ENCODE data around the gene MRPL12.

DNA sequence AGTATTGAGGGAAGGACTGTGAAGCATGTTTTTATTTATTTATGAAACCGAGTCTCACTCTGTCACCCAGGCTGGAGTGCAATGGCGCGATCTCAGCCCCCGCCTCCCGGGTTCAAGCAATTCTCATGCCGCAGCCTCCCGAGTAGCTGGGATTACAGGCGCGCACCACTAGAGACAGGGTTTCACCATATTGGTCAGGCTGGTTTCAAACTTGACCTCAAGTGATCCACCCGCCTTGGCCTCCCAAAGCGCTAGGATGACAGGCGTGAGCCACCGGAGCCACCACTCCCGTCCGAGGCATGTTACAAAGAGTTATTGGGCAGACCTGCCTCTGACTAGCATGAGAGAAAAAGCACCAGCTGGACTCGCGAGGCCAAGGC lies 3.1 kb downstream of the MRPL12 start:
- no peak for TF ChIP-seq RAD21 (IDR thresholded peaks at IDR 0.05 in 1 of 2, conservative IDR thresholded peaks at IDR 0.05 in 1 of 2; ENCODE audit: low read depth in 2 of 2, low read length in 2 of 2)
- no peak for TF ChIP-seq POLR2A (IDR thresholded peaks at IDR 0.05; ENCODE audit: control extremely low read depth in 1 of 2, low read depth in 2 of 2, low read length in 2 of 2)
- no peak for TF ChIP-seq CTCF (IDR thresholded peaks at IDR 0.05; ENCODE audit: control extremely low read depth in 1 of 3, insufficient read depth in 1 of 3, low read depth in 1 of 3, low read length in 3 of 3)
- TF ChIP-seq CHD1 (IDR thresholded peaks at IDR 0.05; ENCODE audit: low read depth, low read length), result no peak
- no peak for TF ChIP-seq RNF2 (IDR thresholded peaks at IDR 0.05; ENCODE audit: borderline replicate concordance, low read depth, low read length, missing control alignments, poor library complexity, severe bottlenecking)
- TF ChIP-seq ATF3 (IDR thresholded peaks at IDR 0.05; ENCODE audit: insufficient read depth, low read depth, low read length), result no peak
- no peak for TF ChIP-seq NRF1 (IDR thresholded peaks at IDR 0.05; ENCODE audit: low read depth, low read length)
- no peak for TF ChIP-seq TAF1 (IDR thresholded peaks at IDR 0.05; ENCODE audit: low read depth, low read length)
- no peak for TF ChIP-seq NANOG (IDR thresholded peaks at IDR 0.05; ENCODE audit: insufficient read depth, low read depth, low read length, poor library complexity, severe bottlenecking)
- no peak for TF ChIP-seq CREB1 (IDR thresholded peaks at IDR 0.05)
- no peak for TF ChIP-seq JUND (IDR thresholded peaks at IDR 0.05; ENCODE audit: low read length)
- no peak for TF ChIP-seq POU5F1 (IDR thresholded peaks at IDR 0.05; ENCODE audit: low read depth, low read length)
- no peak for TF ChIP-seq EZH2 (IDR thresholded peaks at IDR 0.05; ENCODE audit: low read depth, low read length, severe bottlenecking)
- no peak for TF ChIP-seq JUN (IDR thresholded peaks at IDR 0.05; ENCODE audit: low read depth, low read length)
